Measurements from ENCODE around the gene EFCAB6. TPM values are rescaled to one million over a fixed set of nuclear protein-coding genes. Genes with fewer than 3 reads are reported as not detected.

Gene EFCAB6
- total RNA-seq, 4 donors from 2014 or later: 0.68 to 3.7 (median 0.80) TPM; not detected in 1

DNA sequence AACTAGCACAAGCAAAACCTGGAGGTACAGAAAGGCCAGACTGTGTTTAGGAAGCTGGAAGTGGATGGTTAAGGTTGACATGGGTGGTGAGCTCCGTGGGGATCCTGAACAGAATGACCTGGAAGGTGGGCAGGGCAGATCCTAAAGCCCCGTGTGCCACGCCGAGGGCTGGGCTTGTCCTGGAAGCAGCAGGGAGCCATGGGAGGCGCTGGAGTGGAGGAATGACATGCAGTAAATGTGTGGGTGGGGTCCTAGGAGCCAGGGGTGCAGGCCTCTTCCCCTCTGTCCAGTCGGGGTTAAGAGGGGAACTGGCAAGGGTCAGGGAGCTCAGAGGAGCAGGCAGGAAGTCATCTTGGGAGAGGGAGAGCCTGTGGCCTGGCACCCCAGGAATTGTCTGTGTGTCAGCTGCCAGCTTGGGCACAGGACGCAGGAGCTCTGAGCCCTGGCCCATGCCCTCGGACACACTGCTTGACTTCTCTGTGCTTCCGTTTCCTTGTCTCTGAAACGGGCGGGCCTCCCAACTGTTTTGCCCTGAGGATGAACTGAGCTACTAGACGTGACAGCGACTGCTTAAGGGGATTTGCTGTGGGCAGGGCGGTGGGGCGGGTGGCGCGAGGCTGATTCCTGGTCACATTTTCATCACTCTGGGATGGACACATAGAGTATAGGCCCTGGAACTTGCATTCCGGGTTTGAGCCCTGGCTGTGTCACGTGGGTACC, 324.6 kb downstream of the EFCAB6 start:
- Histone ChIP-seq H3K9me3 (no peaks in the 10 kb centered on the region), H3K27me3 (no peaks in the 10 kb centered on the region), H3K27ac (no peak overlapping the region), H3K36me3 (no peaks in the 10 kb centered on the region), H3K4me3 (no peak overlapping the region), H3K4me1 (no peaks in the 10 kb centered on the region)
- in situ Hi-C loops (cut with MboI; ENCODE audit: low pct_ligation_motif_present in 1 of 4, low pct_unique_long_range_greater_than_20kb in 1 of 4, low sequenced_read_pairs in 3 of 4) (no loop called here), intact Hi-C loops (cut with DNase I; ENCODE audit: low total_unique reads) (no loop called here)
- no peak for DNase-seq
- 73% methylated on average over 19 of the region's 19 CpGs; no CpG with 5 or more reads in 1 of the 2 donors for WGBS, 2 donors (ENCODE audit: low coverage in 1 of 2)
- no peak for TF ChIP-seq POLR2A (IDR thresholded peaks at IDR 0.05)
- no peak for TF ChIP-seq EP300 (IDR thresholded peaks at IDR 0.05; ENCODE audit: low read depth)
- no peak for TF ChIP-seq POLR2AphosphoS5 (IDR thresholded peaks at IDR 0.05)
- TF ChIP-seq CTCF (IDR thresholded peaks at IDR 0.05): no peak

DNA sequence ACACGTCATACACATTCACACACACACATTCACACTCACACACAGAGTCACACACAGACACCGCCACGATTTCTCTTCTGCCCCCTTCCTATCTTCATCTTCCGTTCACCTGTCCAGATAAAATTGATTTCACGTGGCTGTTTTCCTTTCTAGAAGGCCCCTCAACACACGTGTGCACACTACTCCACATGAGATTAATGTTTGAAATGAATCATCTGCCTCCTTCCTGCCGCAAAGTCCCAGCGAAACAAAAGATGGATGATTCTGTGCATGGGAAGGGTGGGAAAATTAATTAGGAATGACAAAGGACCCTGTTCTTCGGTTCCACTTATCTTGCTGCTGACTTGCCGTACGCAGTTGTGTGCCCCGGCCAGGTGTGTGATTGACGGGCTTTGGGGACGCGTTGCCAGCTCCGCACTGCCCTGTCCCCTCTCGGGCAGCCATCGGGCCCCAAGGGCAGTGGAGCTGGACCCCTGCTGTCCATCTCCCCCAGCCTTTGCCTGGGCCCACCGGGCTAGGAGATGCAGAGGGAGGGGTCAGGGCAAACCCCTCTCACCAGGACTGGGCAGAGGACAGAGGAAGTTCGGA, 326.5 kb downstream of the EFCAB6 start:
- intact Hi-C loops (cut with DNase I; ENCODE audit: low total_unique reads) (no loop called here), in situ Hi-C loops (cut with MboI; ENCODE audit: low pct_ligation_motif_present in 1 of 4, low pct_unique_long_range_greater_than_20kb in 1 of 4, low sequenced_read_pairs in 3 of 4) (no loop called here)
- no peaks in the 10 kb centered on the region for H3K36me3 ChIP-seq
- no peak overlapping the region for H3K4me3 ChIP-seq
- no peak for DNase-seq
- 68 to 78% methylated on average over 14 to 20 of the region's 20 CpGs for WGBS, 2 donors (ENCODE audit: low coverage in 1 of 2)
- no peaks in the 10 kb centered on the region for H3K4me1 ChIP-seq
- H3K27ac ChIP-seq: no peak overlapping the region
- TF ChIP-seq EP300 (IDR thresholded peaks at IDR 0.05; ENCODE audit: low read depth) (no peak), CTCF (IDR thresholded peaks at IDR 0.05) (no peak), POLR2A (IDR thresholded peaks at IDR 0.05) (no peak), POLR2AphosphoS5 (IDR thresholded peaks at IDR 0.05) (no peak)
- no peaks in the 10 kb centered on the region for H3K27me3 ChIP-seq
- no peaks in the 10 kb centered on the region for H3K9me3 ChIP-seq

DNA sequence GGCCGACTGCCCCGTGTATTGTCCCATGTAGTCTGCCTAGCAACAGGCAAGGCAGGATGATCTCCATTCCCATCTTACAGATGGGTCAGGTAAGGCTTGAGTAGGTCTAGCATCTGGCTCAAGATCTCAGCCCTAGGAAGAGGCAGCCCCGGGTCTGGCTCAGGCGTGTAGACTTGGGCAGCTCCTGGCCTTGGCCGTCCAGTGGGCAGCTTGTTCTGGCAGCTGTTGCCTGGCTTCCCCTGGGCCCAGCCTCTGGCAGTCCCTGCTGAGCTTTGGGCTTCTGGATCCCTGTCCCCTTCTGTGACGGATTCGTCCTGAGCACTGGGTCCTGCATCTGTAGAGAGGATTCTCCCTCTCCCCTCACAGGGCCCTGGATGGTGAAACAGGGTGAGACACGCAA, 327.9 kb downstream of the EFCAB6 start:
- no peaks in the 10 kb centered on the region for H3K9me3 ChIP-seq
- intact Hi-C loops (cut with DNase I; ENCODE audit: low total_unique reads): loop anchor here (5.0 kb wide), 1 partner anchor 277 kb away; no protein-coding TSS in a partner anchor
- no peaks in the 10 kb centered on the region for H3K27me3 ChIP-seq
- no peaks in the 10 kb centered on the region for H3K4me1 ChIP-seq
- in situ Hi-C loops (cut with MboI; ENCODE audit: low pct_ligation_motif_present in 1 of 4, low pct_unique_long_range_greater_than_20kb in 1 of 4, low sequenced_read_pairs in 3 of 4): no loop called here
- H3K4me3 ChIP-seq: no peak overlapping the region
- H3K36me3 ChIP-seq: no peaks in the 10 kb centered on the region
- WGBS, 2 donors (ENCODE audit: low coverage in 1 of 2): 90% methylated on average over 8 of the region's 8 CpGs; no CpG with 5 or more reads in 1 of the 2 donors
- no peak for TF ChIP-seq CTCF (IDR thresholded peaks at IDR 0.05)
- TF ChIP-seq EP300 (IDR thresholded peaks at IDR 0.05; ENCODE audit: low read depth): no peak
- TF ChIP-seq POLR2AphosphoS5 (IDR thresholded peaks at IDR 0.05): no peak
- no peak for TF ChIP-seq POLR2A (IDR thresholded peaks at IDR 0.05)
- no peak for DNase-seq
- H3K27ac ChIP-seq: no peak overlapping the region

- no peak for TF ChIP-seq CTCF (IDR thresholded peaks at IDR 0.05)
- no peak overlapping the region for H3K4me3 ChIP-seq
- 77% methylated on average over 7 of the region's 7 CpGs; no CpG with 5 or more reads in 1 of the 2 donors for WGBS, 2 donors (ENCODE audit: low coverage in 1 of 2)
- intact Hi-C loops (cut with DNase I; ENCODE audit: low total_unique reads) (loop anchor here (5.0 kb wide), 1 partner anchor 276 kb away; no protein-coding TSS in a partner anchor), in situ Hi-C loops (cut with MboI; ENCODE audit: low pct_ligation_motif_present in 1 of 4, low pct_unique_long_range_greater_than_20kb in 1 of 4, low sequenced_read_pairs in 3 of 4) (no loop called here)
- no peak for DNase-seq
- H3K4me1 ChIP-seq: no peaks in the 10 kb centered on the region
- no peaks in the 10 kb centered on the region for H3K27me3 ChIP-seq
- no peaks in the 10 kb centered on the region for H3K9me3 ChIP-seq
- H3K36me3 ChIP-seq: no peaks in the 10 kb centered on the region
- no peak overlapping the region for H3K27ac ChIP-seq
Observed at GRCh38 chr22:43483669-43484068, 328.4 kb downstream of the EFCAB6 start.

Measured in transverse colon (tissue), 4 donors.